Activated CD8-positive, alpha-beta memory T cell treated with anti-CD3 and anti-CD28 coated beads for 48 hours (primary cell): ENCODE measurements around the gene ARHGAP9.
"Not testable (repeated sequence)": the region's sequence is repeated elsewhere in the genome, so short reads cannot be mapped to it uniquely, and the experiment has no call there.

ENCODE experiments used
- DNase-seq, 3 experiments: peaks; one replicate each; pipeline ENCODE4 v3.0.0-alpha.2; 2020; ENCODE audit warnings: low read depth in 2 of 3, low spot score in 2 of 3

The ARHGAP9 gene

DNA sequence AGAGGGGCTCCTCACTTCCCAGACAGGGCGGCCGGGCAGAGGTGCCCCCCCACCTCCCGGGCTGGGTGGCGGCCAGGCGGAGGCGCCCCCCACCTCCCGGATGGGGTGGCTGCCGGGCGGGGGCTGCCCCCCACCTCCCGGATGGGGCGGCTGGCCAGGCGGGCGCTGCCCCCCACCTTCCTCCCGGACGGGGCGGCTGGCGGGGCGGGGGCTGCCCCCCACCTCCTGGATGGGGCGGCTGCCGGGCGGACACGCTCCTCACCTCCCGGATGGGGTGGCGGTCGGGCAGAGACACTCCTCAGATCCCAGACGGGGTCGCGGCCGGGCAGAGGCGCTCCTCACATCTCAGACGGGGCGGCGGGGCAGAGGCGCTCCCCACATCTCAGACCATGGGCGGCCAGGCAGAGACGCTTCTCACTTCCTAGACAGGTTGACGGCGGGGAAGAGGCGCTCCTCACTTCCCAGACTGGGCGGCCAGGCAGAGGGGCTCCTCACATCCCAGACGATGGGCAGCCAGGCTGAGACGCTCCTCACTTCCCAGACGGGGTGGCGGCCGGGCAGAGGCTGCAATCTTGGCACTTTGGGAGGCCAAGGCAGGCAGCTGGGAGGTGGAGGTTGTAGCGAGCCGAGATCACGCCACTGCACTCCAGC lies 15.5 kb upstream of the ARHGAP9 start:
- DNase-seq, result not testable (repeated sequence)

- DNase-seq, result no peak
These were observed 12.0 kb upstream of the ARHGAP9 start for GRCh38 chr12:57491393-57492280.

DNA sequence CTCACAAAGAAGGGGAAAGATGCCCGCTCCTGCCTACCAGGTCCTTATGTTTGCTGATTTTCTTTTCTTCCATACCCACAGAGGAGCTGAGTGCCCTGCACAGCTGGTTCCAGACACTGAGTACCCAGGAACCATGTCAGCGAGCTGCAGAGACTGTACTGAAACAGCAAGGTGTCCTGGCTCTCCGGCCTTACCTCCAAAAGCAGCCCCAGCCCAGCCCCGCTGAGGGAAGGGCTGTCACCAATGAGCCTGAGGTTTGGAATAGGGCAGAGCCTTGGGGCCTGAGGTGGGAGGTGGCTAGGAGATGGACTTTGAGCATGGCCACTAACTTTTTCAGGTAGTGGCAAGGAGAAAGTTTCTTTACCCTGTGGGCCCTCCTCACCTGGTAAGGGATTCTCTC lies 10.5 kb upstream of the ARHGAP9 start:
- DNase-seq, result no peak

DNA sequence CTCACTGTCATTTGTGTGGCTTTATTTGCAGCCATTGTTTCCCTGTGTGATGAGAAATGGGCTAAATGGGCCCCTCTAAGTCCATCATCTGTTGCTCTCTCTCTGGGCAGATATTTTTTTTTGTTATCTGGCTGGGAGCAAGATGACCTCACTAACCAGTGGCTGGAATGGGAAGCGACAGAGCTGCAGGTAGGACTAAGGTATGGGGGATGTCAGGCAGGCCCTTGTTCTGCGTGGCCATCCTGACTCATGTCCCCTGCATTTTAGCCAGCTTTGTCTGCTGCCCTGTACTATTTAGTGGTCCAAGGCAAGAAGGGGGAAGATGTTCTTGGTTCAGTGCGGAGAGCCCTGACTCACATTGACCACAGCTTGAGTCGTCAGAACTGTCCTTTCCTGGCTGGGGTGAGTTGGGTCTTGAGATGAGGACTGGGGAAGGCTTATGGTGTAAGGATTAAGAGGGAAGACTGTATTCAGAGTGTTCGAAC lies 9.5 kb upstream of the ARHGAP9 start:
- no peak for DNase-seq

GRCh38 chr12:57488402-57489156 lies 8.9 kb upstream of the ARHGAP9 start:
- no peak for DNase-seq

- peak in 2 of 3 experiments; percentile 80 to 83 for DNase-seq
These were observed 8.1 kb upstream of the ARHGAP9 start, which contains the start of gene MARS1 for GRCh38 chr12:57487597-57488401. TSS of gene MARS1 (plus strand) at chr12:57488068. CDS start at chr12:57488091, 23 bp downstream.

- DNase-seq, result no peak
These were observed 7.5 kb upstream of the ARHGAP9 start for GRCh38 chr12:57487055-57487596.

GRCh38 chr12:57485695-57486094 lies 6.0 kb upstream of the ARHGAP9 start:
- no peak for DNase-seq

GRCh38 chr12:57483466-57483865 lies 3.8 kb upstream of the ARHGAP9 start:
- no peak for DNase-seq

GRCh38 chr12:57481671-57482070 lies 2.0 kb upstream of the ARHGAP9 start:
- DNase-seq, result no peak

- DNase-seq, result no peak
These were observed 657 bp downstream of the ARHGAP9 start for GRCh38 chr12:57479043-57479375.

- no peak for DNase-seq
These were observed 1.7 kb downstream of the ARHGAP9 start for GRCh38 chr12:57477710-57478681.

GRCh38 chr12:57476993-57477709 lies 2.5 kb downstream of the ARHGAP9 start:
- no peak for DNase-seq

- DNase-seq, result no peak
These were observed 3.3 kb downstream of the ARHGAP9 start for GRCh38 chr12:57476162-57476992.

- DNase-seq, result no peak
These were observed 4.2 kb downstream of the ARHGAP9 start for GRCh38 chr12:57475271-57476161.

DNA sequence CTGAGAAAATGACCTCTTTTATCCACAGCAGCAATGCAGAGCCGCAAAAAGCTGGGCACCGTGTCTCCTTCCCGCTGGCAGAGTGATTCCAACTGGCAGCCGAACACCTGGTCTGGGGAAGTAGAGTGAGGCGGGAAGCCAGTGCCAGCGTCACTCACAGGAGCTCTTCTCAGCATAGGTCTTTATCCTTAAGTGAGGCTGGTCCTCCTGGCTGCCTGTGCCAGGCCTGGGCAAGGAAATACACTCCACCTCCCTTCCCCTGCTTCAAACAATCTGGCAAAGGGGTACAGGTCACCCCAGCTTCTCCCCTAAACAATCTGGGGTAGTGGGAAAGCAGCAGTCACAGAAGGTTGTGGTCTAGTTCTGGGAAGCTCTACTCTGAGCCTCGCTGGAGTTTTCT lies 4.8 kb downstream of the ARHGAP9 start:
- DNase-seq, result no peak

GRCh38 chr12:57474430-57474829 lies 5.2 kb downstream of the ARHGAP9 start:
- no peak for DNase-seq
